Body of pancreas (tissue), 4 donors: ENCODE results near the gene LMBR1.

Experiments used
- POLR2A ChIP-seq, 3 donors: fragments of 450-650 bp; IDR thresholded peaks; one replicate each; pipeline ENCODE4 v1.6.1; 2016; ENCODE audit warnings: antibody characterized with exemption in 3 of 3, mild to moderate bottlenecking in 2 of 3
- TF ChIP-seq, protein P1 (sequence below), 7 experiments: fragments of 450-650 bp in 4 of 7; fragments of 200-600 bp in 3 of 7; sonication (generic) in 3 of 7; IDR thresholded peaks; one replicate each; pipeline ENCODE4 v1.5.1; 2016 to 2019; ENCODE audit warnings: antibody characterized with exemption in 7 of 7

DNA sequence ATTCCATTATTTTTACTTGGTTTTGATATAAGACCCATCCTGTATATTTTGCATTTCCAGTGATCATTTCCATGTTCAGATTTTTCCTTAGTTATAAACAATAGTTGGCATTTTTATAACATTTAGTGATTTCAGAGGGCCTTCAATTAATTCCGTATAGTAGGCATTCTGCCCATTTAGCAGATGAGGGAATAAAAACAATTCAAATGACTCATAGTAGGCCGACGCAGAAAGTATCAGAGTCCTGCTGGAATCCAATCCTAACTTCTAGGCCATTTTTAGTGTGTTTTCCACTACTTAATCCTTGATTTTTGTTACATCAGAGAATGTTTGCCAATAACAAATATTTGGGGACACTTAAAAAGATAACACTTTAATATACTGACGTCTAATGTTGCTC, 237.0 kb downstream of the LMBR1 start:
- TF ChIP-seq POLR2A (IDR thresholded peaks at IDR 0.05), result no peak
- TF ChIP-seq, protein P1, sequence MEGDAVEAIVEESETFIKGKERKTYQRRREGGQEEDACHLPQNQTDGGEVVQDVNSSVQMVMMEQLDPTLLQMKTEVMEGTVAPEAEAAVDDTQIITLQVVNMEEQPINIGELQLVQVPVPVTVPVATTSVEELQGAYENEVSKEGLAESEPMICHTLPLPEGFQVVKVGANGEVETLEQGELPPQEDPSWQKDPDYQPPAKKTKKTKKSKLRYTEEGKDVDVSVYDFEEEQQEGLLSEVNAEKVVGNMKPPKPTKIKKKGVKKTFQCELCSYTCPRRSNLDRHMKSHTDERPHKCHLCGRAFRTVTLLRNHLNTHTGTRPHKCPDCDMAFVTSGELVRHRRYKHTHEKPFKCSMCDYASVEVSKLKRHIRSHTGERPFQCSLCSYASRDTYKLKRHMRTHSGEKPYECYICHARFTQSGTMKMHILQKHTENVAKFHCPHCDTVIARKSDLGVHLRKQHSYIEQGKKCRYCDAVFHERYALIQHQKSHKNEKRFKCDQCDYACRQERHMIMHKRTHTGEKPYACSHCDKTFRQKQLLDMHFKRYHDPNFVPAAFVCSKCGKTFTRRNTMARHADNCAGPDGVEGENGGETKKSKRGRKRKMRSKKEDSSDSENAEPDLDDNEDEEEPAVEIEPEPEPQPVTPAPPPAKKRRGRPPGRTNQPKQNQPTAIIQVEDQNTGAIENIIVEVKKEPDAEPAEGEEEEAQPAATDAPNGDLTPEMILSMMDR (IDR thresholded peaks at IDR 0.05), result no peak
